Mesenchymal stem cell (in vitro differentiated cells and primary cell): ENCODE data around the gene PLAAT3.
"Not testable (repeated sequence)": the region's sequence is repeated elsewhere in the genome, so short reads cannot be mapped to it uniquely, and the experiment has no call there.

Experiments used
- DNase-seq: peaks from one replicate; pipeline ENCODE4 v3.0.0-alpha.2; 2013
- H2AFZ ChIP-seq: one replicate; pipeline ENCODE4 v1.6.1; 2013; ENCODE audit warnings: low read depth, mild to moderate bottlenecking, control low read depth, inconsistent platforms, low read length, moderate library complexity
- H2AK5ac ChIP-seq: 2 replicates; pipeline ENCODE4 v1.6.1; 2013; ENCODE audit warnings: low read length, moderate library complexity, mild to moderate bottlenecking, inconsistent platforms; ENCODE audit not compliant: severe bottlenecking
- H2BK120ac ChIP-seq: one replicate; pipeline ENCODE4 v1.6.1; 2013; ENCODE audit warnings: low read depth, mild to moderate bottlenecking, inconsistent platforms, low read length, moderate library complexity
- H2BK12ac ChIP-seq, 2 experiments: one replicate each; pipeline ENCODE4 v1.6.1; 2013; ENCODE audit warnings: inconsistent platforms in 2 of 2, low read length in 2 of 2, mild to moderate bottlenecking in 2 of 2, moderate library complexity in 2 of 2, control low read depth in 1 of 2
- H2BK15ac ChIP-seq: one replicate; pipeline ENCODE4 v1.6.1; 2013; ENCODE audit warnings: mild to moderate bottlenecking, low read depth, inconsistent platforms; ENCODE audit not compliant: poor library complexity, severe bottlenecking
- H2BK5ac ChIP-seq: 2 replicates; pipeline ENCODE4 v1.6.1; 2013; ENCODE audit warnings: low read depth, mild to moderate bottlenecking, low read length, control low read depth, inconsistent platforms; ENCODE audit not compliant: poor library complexity, severe bottlenecking
- H3K14ac ChIP-seq, 2 experiments: one replicate each; pipeline ENCODE4 v1.6.1; 2013; ENCODE audit warnings: inconsistent platforms in 2 of 2, low read length in 2 of 2, control low read depth in 1 of 2, mild to moderate bottlenecking in 1 of 2, moderate library complexity in 1 of 2
- H3K18ac ChIP-seq, 2 experiments: one replicate each; pipeline ENCODE4 v1.6.1; 2013; ENCODE audit warnings: inconsistent platforms in 2 of 2, low read length in 2 of 2, control low read depth in 1 of 2, low read depth in 1 of 2, mild to moderate bottlenecking in 1 of 2
- H3K23ac ChIP-seq, 2 experiments: one replicate each; pipeline ENCODE4 v1.6.1; 2013; ENCODE audit warnings: inconsistent platforms in 2 of 2, low read length in 2 of 2, mild to moderate bottlenecking in 2 of 2, moderate library complexity in 2 of 2, control low read depth in 1 of 2
- H3K27ac ChIP-seq: 2 replicates; pipeline ENCODE4 v1.5.1; 2013; ENCODE audit warnings: mild to moderate bottlenecking, moderate library complexity, low read length, control low read depth, inconsistent platforms; ENCODE audit not compliant: poor library complexity, severe bottlenecking
- H3K27me3 ChIP-seq, 2 experiments: 2 replicates each; pipeline versions ENCODE4 v1.6.1 to v1.7.0; 2013; ENCODE audit warnings: low read length in 2 of 2, mild to moderate bottlenecking in 2 of 2, moderate library complexity in 2 of 2, control low read depth in 1 of 2, inconsistent platforms in 1 of 2; ENCODE audit not compliant: control insufficient read depth in 1 of 2, insufficient read depth in 1 of 2
- H3K36me3 ChIP-seq, 2 experiments: 2 replicates each; pipeline versions ENCODE4 v1.6.1 to v1.7.0; 2013; ENCODE audit warnings: low read length in 2 of 2, control low read depth in 1 of 2, inconsistent platforms in 1 of 2, low read depth in 1 of 2, mild to moderate bottlenecking in 1 of 2; ENCODE audit not compliant: insufficient read depth in 2 of 2, control insufficient read depth in 1 of 2
- H3K4ac ChIP-seq, 2 experiments: one replicate each; pipeline ENCODE4 v1.6.1; 2013; ENCODE audit warnings: inconsistent platforms in 2 of 2, low read length in 2 of 2, mild to moderate bottlenecking in 2 of 2, moderate library complexity in 2 of 2, control low read depth in 1 of 2, low read depth in 1 of 2
- H3K4me1 ChIP-seq: 2 replicates; pipeline ENCODE4 v1.6.1; 2013; ENCODE audit warnings: low read depth, low read length, control low read depth; ENCODE audit not compliant: control insufficient read depth, insufficient read depth
- H3K4me2 ChIP-seq: 2 replicates; pipeline ENCODE4 v1.6.1; 2013; ENCODE audit warnings: low read length, mild to moderate bottlenecking, inconsistent platforms; ENCODE audit not compliant: poor library complexity, severe bottlenecking
- H3K4me3 ChIP-seq, 2 experiments: 2 replicates each; pipeline versions ENCODE4 v1.5.1 to v1.7.0; 2013; ENCODE audit warnings: low read length in 2 of 2, mild to moderate bottlenecking in 2 of 2, control low read depth in 1 of 2, low read depth in 1 of 2; ENCODE audit not compliant: insufficient read depth in 1 of 2
- H3K79me1 ChIP-seq: replicated peaks from 2 replicates; pipeline ENCODE4 v1.6.1; 2013; ENCODE audit warnings: mild to moderate bottlenecking, control low read depth, low read length, inconsistent platforms; ENCODE audit not compliant: poor library complexity, severe bottlenecking
- H3K9ac ChIP-seq: 2 replicates; pipeline ENCODE4 v1.7.0; 2013; ENCODE audit warnings: mild to moderate bottlenecking, low read length, moderate library complexity
- H3K9me3 ChIP-seq: 2 replicates; pipeline ENCODE4 v1.7.0; 2013; ENCODE audit warnings: mild to moderate bottlenecking, low read length; ENCODE audit not compliant: control insufficient read depth
- H4K8ac ChIP-seq: one replicate; pipeline ENCODE4 v1.6.1; 2013; ENCODE audit warnings: inconsistent platforms, mild to moderate bottlenecking, low read length, moderate library complexity
- H4K91ac ChIP-seq: one replicate; pipeline ENCODE4 v1.6.1; 2013; ENCODE audit warnings: mild to moderate bottlenecking, low read length, inconsistent platforms
- WGBS: methylation state at CpG from one replicate; pipeline ENCODE4 v1.1.7; 2013; ENCODE audit warnings: mixed read lengths; 5-methylcytosine and 5-hydroxymethylcytosine counted together

PLAAT3 gene

DNA sequence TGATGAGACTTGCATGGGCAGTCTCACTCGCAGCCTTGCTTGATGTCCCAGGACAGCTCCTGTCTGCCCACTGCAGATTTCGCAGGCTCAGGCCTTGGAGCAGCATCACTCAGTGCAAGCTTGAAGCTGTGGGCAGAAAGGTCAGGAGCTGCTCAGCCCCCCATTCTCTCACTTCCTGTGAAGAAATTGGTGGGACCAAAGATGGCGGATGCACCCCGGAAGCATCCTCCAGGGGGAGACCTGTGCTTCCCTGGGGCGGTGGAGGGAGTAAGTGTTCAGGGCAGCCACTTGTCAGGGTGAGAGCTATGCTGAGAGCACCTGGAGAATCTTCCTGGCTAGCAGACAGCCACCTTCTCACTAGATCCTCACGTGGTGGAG is 62.4 kb downstream of the PLAAT3 start:
- Histone ChIP-seq H4K8ac (no peak overlapping the region), H3K23ac (no peak overlapping the region), H3K9me3 (no peaks in the 10 kb centered on the region), H2BK5ac (no peak overlapping the region), H3K9ac (no peak overlapping the region), H2AFZ (no peak overlapping the region), H3K4me3 (no peak overlapping the region), H3K27me3 (peaks cover 0 to 11% of the 10 kb centered on the region in 2 experiments), H4K91ac (no peak overlapping the region), H3K18ac (no peak overlapping the region), H3K4me1 (peaks cover 8% of the 10 kb centered on the region), H3K14ac (no peak overlapping the region), H2BK120ac (no peak overlapping the region), H3K4me2 (no peak overlapping the region), H3K27ac (no peak overlapping the region), H2BK15ac (no peak overlapping the region), H3K36me3 (no peaks in the 10 kb centered on the region), H3K4ac (no peak overlapping the region), H3K79me1 (no peaks in the 10 kb centered on the region), H2AK5ac (no peak overlapping the region), H2BK12ac (no peak overlapping the region)
- DNase-seq = no peak
- WGBS = 90% methylated on average over 6 of the region's 6 CpGs

- Histone ChIP-seq H3K79me1 (no peaks in the 10 kb centered on the region), H3K18ac (no peak overlapping the region), H3K4me2 (no peak overlapping the region), H2BK15ac (no peak overlapping the region), H3K9ac (no peak overlapping the region), H2AK5ac (no peak overlapping the region), H2BK5ac (no peak overlapping the region), H2BK12ac (no peak overlapping the region), H3K14ac (no peak overlapping the region), H3K4me3 (no peak overlapping the region), H2AFZ (no peak overlapping the region), H3K36me3 (no peaks in the 10 kb centered on the region), H3K23ac (no peak overlapping the region), H4K91ac (no peak overlapping the region), H2BK120ac (no peak overlapping the region), H3K4ac (no peak overlapping the region), H3K27ac (no peak overlapping the region), H3K27me3 (peaks cover 0 to 8% of the 10 kb centered on the region in 2 experiments), H4K8ac (no peak overlapping the region), H3K9me3 (no peaks in the 10 kb centered on the region), H3K4me1 (peaks cover 8% of the 10 kb centered on the region)
- WGBS = 91% methylated on average over 27 of the region's 27 CpGs
- DNase-seq = no peak
Observed at GRCh38 chr11:63551091-63551888, 62.9 kb downstream of the PLAAT3 start.

DNA sequence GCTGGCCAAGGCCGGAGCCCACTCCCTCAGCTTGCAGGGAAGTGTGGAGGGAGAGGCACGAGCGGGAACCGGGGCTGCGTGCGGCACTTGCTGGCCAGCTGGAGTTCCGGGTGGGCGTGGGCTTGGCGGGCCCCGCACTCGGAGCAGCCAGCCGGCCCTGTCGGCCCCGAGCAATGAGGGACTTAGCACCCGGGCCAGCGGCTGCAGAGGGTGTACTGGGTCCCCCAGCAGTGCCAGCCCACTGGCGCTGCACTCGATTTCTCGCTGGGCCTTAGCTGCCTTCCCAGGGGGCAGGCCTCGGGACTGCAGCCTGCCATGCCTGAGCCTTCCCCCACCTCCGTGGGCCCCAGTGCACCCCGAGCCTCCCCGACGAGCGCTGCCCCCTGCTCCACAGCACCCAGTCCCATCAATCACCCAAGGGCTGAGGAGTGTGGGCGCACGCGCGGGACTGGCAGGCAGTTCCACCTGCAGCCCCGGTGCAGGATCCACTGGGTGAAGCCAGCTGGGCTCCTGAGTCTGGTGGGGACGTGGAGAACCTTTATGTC is 64.0 kb downstream of the PLAAT3 start:
- not testable (repeated sequence) for H2BK5ac ChIP-seq, H2AK5ac ChIP-seq, H3K4ac ChIP-seq, H4K8ac ChIP-seq, H3K14ac ChIP-seq, H3K23ac ChIP-seq, H3K4me3 ChIP-seq, H2AFZ ChIP-seq, H3K9me3 ChIP-seq, H4K91ac ChIP-seq, H2BK15ac ChIP-seq, H3K4me1 ChIP-seq, H3K79me1 ChIP-seq, H2BK120ac ChIP-seq, H3K27ac ChIP-seq, H3K9ac ChIP-seq, H2BK12ac ChIP-seq, H3K36me3 ChIP-seq, H3K4me2 ChIP-seq, H3K18ac ChIP-seq, DNase-seq, H3K27me3 ChIP-seq
- 89% methylated on average over 29 of the region's 31 CpGs for WGBS

- no peak overlapping the region for H3K9ac ChIP-seq
- no peak overlapping the region for H2BK120ac ChIP-seq
- H2BK15ac ChIP-seq = no peak overlapping the region
- no peaks in the 10 kb centered on the region for H3K9me3 ChIP-seq
- no peak overlapping the region for H2BK5ac ChIP-seq
- H4K8ac ChIP-seq = no peak overlapping the region
- no peak overlapping the region for H2BK12ac ChIP-seq
- H3K36me3 ChIP-seq = peaks cover 0 to 15% of the 10 kb centered on the region in 2 experiments
- no peak overlapping the region for H2AFZ ChIP-seq
- no peak overlapping the region for H3K18ac ChIP-seq
- DNase-seq = no peak
- 88% methylated on average over 4 of the region's 4 CpGs for WGBS
- no peaks in the 10 kb centered on the region for H3K79me1 ChIP-seq
- H3K23ac ChIP-seq = no peak overlapping the region
- no peak overlapping the region for H4K91ac ChIP-seq
- no peak overlapping the region for H3K4me2 ChIP-seq
- H3K4me3 ChIP-seq = no peak overlapping the region
- no peak overlapping the region for H3K14ac ChIP-seq
- no peak overlapping the region for H3K27ac ChIP-seq
- peaks cover 8% of the 10 kb centered on the region for H3K4me1 ChIP-seq
- H3K4ac ChIP-seq = no peak overlapping the region
- H3K27me3 ChIP-seq = no peaks in the 10 kb centered on the region
- H2AK5ac ChIP-seq = no peak overlapping the region
Observed at GRCh38 chr11:63549411-63549810, 64.8 kb downstream of the PLAAT3 start.
